Sigmoid colon (tissue), 4 donors: ENCODE measurements around the gene SPATA31C1.
"Not testable (repeated sequence)": the region's sequence is repeated elsewhere in the genome, so short reads cannot be mapped to it uniquely, and the experiment has no call there.

Experiments used
- CTCF ChIP-seq, 4 experiments: fragments of 450-650 bp in 3 of 4; fragments of 200-600 bp in 1 of 4; IDR thresholded peaks; one replicate each; pipeline ENCODE4 v1.5.1; 2016 to 2019; ENCODE audit warnings: antibody characterized with exemption in 4 of 4, mild to moderate bottlenecking in 3 of 4, moderate library complexity in 2 of 4
- EP300 ChIP-seq, 4 donors: sonication (generic); formaldehyde crosslinking; IDR thresholded peaks; one replicate each; pipeline ENCODE4 v1.6.1; 2017; ENCODE audit warnings: antibody characterized with exemption in 4 of 4
- POLR2A ChIP-seq, 2 donors: fragments of 450-650 bp; IDR thresholded peaks; one replicate each; pipeline ENCODE4 v1.6.1; 2016; ENCODE audit warnings: antibody characterized with exemption in 2 of 2, mild to moderate bottlenecking in 2 of 2, moderate library complexity in 2 of 2
- POLR2AphosphoS5 ChIP-seq, 4 donors: sonication (generic); formaldehyde crosslinking; IDR thresholded peaks; one replicate each; pipeline ENCODE4 v1.6.1; 2017; ENCODE audit warnings: antibody characterized with exemption in 4 of 4

- TF ChIP-seq POLR2A, CTCF, EP300, POLR2AphosphoS5 (IDR thresholded peaks at IDR 0.05): not testable (repeated sequence)
Measured at GRCh38 chr9:87902371-87902770, 15.4 kb upstream of the SPATA31C1 start.
